Esophagus muscularis mucosa (tissue), 4 donors: ENCODE data around the gene TACC2.
"Not testable (repeated sequence)": the region's sequence is repeated elsewhere in the genome, so short reads cannot be mapped to it uniquely, and the experiment has no call there.

ENCODE experiments used
- EP300 ChIP-seq: sonication (generic); formaldehyde crosslinking; IDR thresholded peaks from one replicate; pipeline ENCODE4 v1.6.1; 2017; ENCODE audit warnings: antibody characterized with exemption
- POLR2A ChIP-seq: fragments of 450-650 bp; IDR thresholded peaks from one replicate; pipeline ENCODE4 v1.6.1; 2017; ENCODE audit warnings: antibody characterized with exemption, moderate library complexity, mild to moderate bottlenecking, low read depth
- POLR2AphosphoS5 ChIP-seq, 2 donors: sonication (generic); formaldehyde crosslinking; IDR thresholded peaks; one replicate each; pipeline ENCODE4 v1.6.1; 2017; ENCODE audit warnings: antibody characterized with exemption in 2 of 2
- TF ChIP-seq, protein P1 (sequence below), 3 experiments: fragments of 200-600 bp in 2 of 3; fragments of 450-650 bp in 1 of 3; sonication (generic) in 2 of 3; IDR thresholded peaks; one replicate each; pipeline ENCODE4 v1.5.1; 2017 to 2019; ENCODE audit warnings: antibody characterized with exemption in 3 of 3, mild to moderate bottlenecking in 2 of 3, moderate library complexity in 1 of 3

DNA sequence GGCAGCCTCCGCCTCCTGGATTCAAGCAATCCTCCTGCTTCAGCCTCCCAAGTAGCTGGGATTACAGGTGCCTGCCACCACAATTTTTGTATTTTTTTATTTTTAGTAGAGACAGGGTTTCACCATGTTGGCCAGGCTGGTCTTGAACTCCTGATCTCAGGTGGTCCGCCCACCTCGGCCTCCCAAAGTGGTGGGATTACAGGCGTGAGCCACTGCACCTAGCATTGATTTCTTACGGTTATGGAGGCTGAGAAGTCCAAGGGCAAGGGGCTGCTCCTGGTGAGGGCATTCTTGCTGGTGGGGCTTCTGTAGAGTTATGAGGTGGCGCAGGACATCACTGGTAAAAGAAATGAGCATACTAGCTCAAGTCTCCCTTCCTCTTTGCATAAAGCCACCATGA is 86.9 kb downstream of the TACC2 start:
- TF ChIP-seq, protein P1, sequence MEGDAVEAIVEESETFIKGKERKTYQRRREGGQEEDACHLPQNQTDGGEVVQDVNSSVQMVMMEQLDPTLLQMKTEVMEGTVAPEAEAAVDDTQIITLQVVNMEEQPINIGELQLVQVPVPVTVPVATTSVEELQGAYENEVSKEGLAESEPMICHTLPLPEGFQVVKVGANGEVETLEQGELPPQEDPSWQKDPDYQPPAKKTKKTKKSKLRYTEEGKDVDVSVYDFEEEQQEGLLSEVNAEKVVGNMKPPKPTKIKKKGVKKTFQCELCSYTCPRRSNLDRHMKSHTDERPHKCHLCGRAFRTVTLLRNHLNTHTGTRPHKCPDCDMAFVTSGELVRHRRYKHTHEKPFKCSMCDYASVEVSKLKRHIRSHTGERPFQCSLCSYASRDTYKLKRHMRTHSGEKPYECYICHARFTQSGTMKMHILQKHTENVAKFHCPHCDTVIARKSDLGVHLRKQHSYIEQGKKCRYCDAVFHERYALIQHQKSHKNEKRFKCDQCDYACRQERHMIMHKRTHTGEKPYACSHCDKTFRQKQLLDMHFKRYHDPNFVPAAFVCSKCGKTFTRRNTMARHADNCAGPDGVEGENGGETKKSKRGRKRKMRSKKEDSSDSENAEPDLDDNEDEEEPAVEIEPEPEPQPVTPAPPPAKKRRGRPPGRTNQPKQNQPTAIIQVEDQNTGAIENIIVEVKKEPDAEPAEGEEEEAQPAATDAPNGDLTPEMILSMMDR (IDR thresholded peaks at IDR 0.05), result not testable (repeated sequence)
- TF ChIP-seq POLR2A; POLR2AphosphoS5 (IDR thresholded peaks at IDR 0.05); EP300: not testable (repeated sequence)
